GM10266 (cell line): ENCODE data around the gene MAP2K4.

Source experiments
- DNase-seq: peaks from one replicate; pipeline ENCODE4 v3.0.0; 2012; ENCODE audit errors: extremely low spot score
- CTCF ChIP-seq: IDR thresholded peaks from 2 replicates; pipeline ENCODE4 v1.5.1; 2012; ENCODE audit warnings: mild to moderate bottlenecking, low read depth; ENCODE audit not compliant: control insufficient read depth, insufficient read depth; ENCODE audit errors: missing control alignments

The MAP2K4 gene

GRCh38 chr17:12099412-12099811, 78.7 kb downstream of the MAP2K4 start:
- no peak for TF ChIP-seq CTCF
- DNase-seq, result no peak

- DNase-seq, result no peak
- TF ChIP-seq CTCF, result no peak
Observed at GRCh38 chr17:12104831-12105230, 84.2 kb downstream of the MAP2K4 start.

- TF ChIP-seq CTCF, result no peak
- no peak for DNase-seq
Observed at GRCh38 chr17:12107905-12108304, 87.2 kb downstream of the MAP2K4 start.

- TF ChIP-seq CTCF, result no peak
- no peak for DNase-seq
Observed at GRCh38 chr17:12110906-12111305, 90.2 kb downstream of the MAP2K4 start.

GRCh38 chr17:12113156-12113555, 92.5 kb downstream of the MAP2K4 start:
- no peak for TF ChIP-seq CTCF
- no peak for DNase-seq

- DNase-seq, result no peak
- no peak for TF ChIP-seq CTCF
Observed at GRCh38 chr17:12114686-12115418, 94.2 kb downstream of the MAP2K4 start.

- no peak for DNase-seq
- no peak for TF ChIP-seq CTCF
Observed at GRCh38 chr17:12116143-12116542, 95.5 kb downstream of the MAP2K4 start.
